AML-193 (cell line): ENCODE results near the gene FIBP.
A peak's percentile ranks its signal among the peaks of the same experiment; 100 is the strongest.

Experiments
- DNase-seq, 2 experiments: peaks; one replicate each; lab custom pipeline; 2025; lab: John Stamatoyannopoulos, UW

The FIBP gene

GRCh38 chr11:65870706-65871681, 17.3 kb downstream of the FIBP start:
- no peak for DNase-seq

GRCh38 chr11:65870307-65870658, 18.0 kb downstream of the FIBP start:
- no peak for DNase-seq

GRCh38 chr11:65869643-65870306, 18.5 kb downstream of the FIBP start:
- no peak for DNase-seq

GRCh38 chr11:65868907-65869306, 19.4 kb downstream of the FIBP start:
- DNase-seq: no peak

- no peak for DNase-seq
Measured at GRCh38 chr11:65868076-65868667, 20.1 kb downstream of the FIBP start.

GRCh38 chr11:65867284-65868071, 20.8 kb downstream of the FIBP start:
- no peak for DNase-seq

- no peak for DNase-seq
Measured at GRCh38 chr11:65866509-65867283, 21.6 kb downstream of the FIBP start.

- DNase-seq: no peak
Measured at GRCh38 chr11:65865550-65866172, 22.6 kb downstream of the FIBP start.

GRCh38 chr11:65864706-65865471, 23.4 kb downstream of the FIBP start:
- DNase-seq: no peak

GRCh38 chr11:65863889-65864705, 24.2 kb downstream of the FIBP start:
- no peak for DNase-seq

GRCh38 chr11:65862941-65863888, 25.1 kb downstream of the FIBP start:
- no peak for DNase-seq

GRCh38 chr11:65862191-65862735, 26.0 kb downstream of the FIBP start:
- DNase-seq: no peak

- DNase-seq: no peak
Measured at GRCh38 chr11:65861533-65862183, 26.6 kb downstream of the FIBP start.

GRCh38 chr11:65861165-65861505, 27.1 kb downstream of the FIBP start:
- DNase-seq: no peak

GRCh38 chr11:65860278-65861164, 27.8 kb downstream of the FIBP start, which contains the start of gene MUS81:
TSS of gene MUS81 (plus strand) at chr11:65860433. CDS start at chr11:65860754, 321 bp downstream.
- peak; percentile 93 to 96 for DNase-seq

GRCh38 chr11:65859812-65860277, 28.4 kb downstream of the FIBP start:
- no peak for DNase-seq
